Panc1 (cell line): ENCODE data around the gene EBLN1. TPM values are rescaled to one million over a fixed set of nuclear protein-coding genes. Genes with fewer than 3 reads are reported as not detected.
"Not testable (repeated sequence)": the region's sequence is repeated elsewhere in the genome, so short reads cannot be mapped to it uniquely, and the experiment has no call there.

ENCODE experiments used
- ATAC-seq: fragments of 200-7000 bp; cut with Tn5 transposase; 2 replicates; pipeline ENCODE4 v1.9.1; 2020; ENCODE audit warnings: mild to moderate bottlenecking, moderate library complexity
- BruUV-seq: library from RNA; stranded (reverse); fragments of 400-500 nt; replicated peaks from 2 replicates; lab custom pipeline; 2021; lab: Mats Ljungman, UMichigan
- CTCF ChIA-PET: fragments of 300-600 bp; sonication (Branson Sonifier 250); formaldehyde crosslinking; loops from one replicate; lab custom pipeline; 2022; ENCODE audit warnings: antibody characterized with exemption; lab: Charles Lee
- POLR2A ChIA-PET: fragments of 300-600 bp; sonication (Branson Sonifier 250); formaldehyde crosslinking; loops from one replicate; lab custom pipeline; 2022; ENCODE audit warnings: antibody characterized with exemption; lab: Charles Lee
- DNase-seq: peaks from one replicate; pipeline ENCODE4 v3.0.0-alpha.2; 2010; ENCODE audit warnings: low read depth, low spot score
- H3K27ac ChIP-seq: 2 replicates; pipeline ENCODE4 v1.5.1; 2011; ENCODE audit warnings: mild to moderate bottlenecking, low read length, inconsistent platforms
- H3K27me3 ChIP-seq: fragments of 200-500 bp; sonication (Bioruptor generic); 2 replicates; pipeline ENCODE4 v1.6.0; 2014; ENCODE audit warnings: low read length, inconsistent platforms; ENCODE audit not compliant: control insufficient read depth, insufficient read depth
- H3K36me3 ChIP-seq: fragments of 200-500 bp; sonication (Bioruptor generic); 2 replicates; pipeline ENCODE4 v1.5.1; 2014; ENCODE audit warnings: inconsistent platforms, mild to moderate bottlenecking, low read length, moderate library complexity; ENCODE audit not compliant: control insufficient read depth, insufficient read depth
- H3K4me1 ChIP-seq: 2 replicates; pipeline ENCODE4 v1.5.1; 2011; ENCODE audit warnings: inconsistent platforms, mild to moderate bottlenecking, low read length, moderate library complexity; ENCODE audit not compliant: control insufficient read depth, insufficient read depth
- H3K4me3 ChIP-seq, 2 experiments: 2 replicates each; pipeline ENCODE4 v1.5.1; 2011 to 2012; ENCODE audit warnings: low read depth in 2 of 2, low read length in 2 of 2, mild to moderate bottlenecking in 2 of 2, inconsistent platforms in 1 of 2, moderate library complexity in 1 of 2
- H3K9me3 ChIP-seq: fragments of 200-500 bp; sonication (Bioruptor generic); 2 replicates; pipeline ENCODE4 v1.5.1; 2014; ENCODE audit warnings: low read depth, mild to moderate bottlenecking, inconsistent platforms, low read length, moderate library complexity; ENCODE audit not compliant: control insufficient read depth, insufficient read depth
- CTCF ChIP-seq: fragments of 450-650 bp; IDR thresholded peaks from 2 replicates; pipeline ENCODE4 v1.5.1; 2017; ENCODE audit warnings: mild to moderate bottlenecking
- POLR2AphosphoS5 ChIP-seq: IDR thresholded peaks from 2 replicates; pipeline ENCODE4 v1.6.1; 2012; ENCODE audit warnings: mild to moderate bottlenecking, low read depth, low read length, moderate library complexity
- REST ChIP-seq, 2 experiments: IDR thresholded peaks; 2 replicates each; pipeline ENCODE4 v1.6.1; 2011 to 2012; ENCODE audit warnings: low read depth in 2 of 2, control low read depth in 1 of 2, low read length in 1 of 2, mild to moderate bottlenecking in 1 of 2, moderate library complexity in 1 of 2; ENCODE audit not compliant: insufficient read depth in 1 of 2
- SIN3A ChIP-seq: IDR thresholded peaks from 2 replicates; pipeline ENCODE4 v1.6.1; 2012; ENCODE audit warnings: low read depth, mild to moderate bottlenecking, low read length, moderate library complexity, borderline replicate concordance; ENCODE audit not compliant: insufficient read depth
- TCF7L2 ChIP-seq: IDR thresholded peaks from 2 replicates; pipeline ENCODE4 v1.6.1; 2011; ENCODE audit warnings: mild to moderate bottlenecking, low read depth, low read length, inconsistent platforms
- in situ Hi-C: cut with HindIII; loops from 2 replicates; pipeline ENCODE4 v1.10.0; 2016; ENCODE audit warnings: low sequenced_read_pairs, low pct_unique_long_range_greater_than_20kb
- intact Hi-C: fragments of 100-400 bp; cut with micrococcal nuclease; formaldehyde crosslinking; loops from one replicate; pipeline ENCODE4 v1.10.0; 2022; ENCODE audit not compliant: unreplicated experiment
- total RNA-seq: library from RNA; stranded (reverse); gene quantifications from one replicate; pipeline ENCODE4 v1.2.1, GENCODE V29; 2021; ENCODE audit not compliant: unreplicated experiment

EBLN1 gene
- total RNA-seq, 1 experiment from 2014 or later, result not detected

- Histone ChIP-seq H3K9me3 (no peaks in the 10 kb centered on the region), H3K4me1 (no peaks in the 10 kb centered on the region), H3K27me3 (no peaks in the 10 kb centered on the region), H3K36me3 (no peaks in the 10 kb centered on the region), H3K27ac (no peak overlapping the region), H3K4me3 (no peak overlapping the region)
- ChIA-PET CTCF (no interaction called here), POLR2A (no interaction called here)
- ATAC-seq, result no peak
- TF ChIP-seq REST (IDR thresholded peaks at IDR 0.05; ENCODE audit: insufficient read depth in 1 of 2, low read depth in 2 of 2, low read length in 1 of 2), result no peak
- peak; percentile 24; the same call in 1 of the 2 replicates for TF ChIP-seq CTCF
- no TSS peak for BruUV-seq
- no peak for DNase-seq
- in situ Hi-C loops (no loop called here), intact Hi-C loops (no loop called here)
These were observed 633 bp upstream of the EBLN1 start for GRCh38 chr10:22218448-22218847.

- H3K36me3 ChIP-seq, ATAC-seq, H3K9me3 ChIP-seq, CTCF ChIA-PET, H3K27me3 ChIP-seq, BruUV-seq, H3K4me3 ChIP-seq, POLR2A ChIA-PET, intact Hi-C loops, in situ Hi-C loops, H3K4me1 ChIP-seq, DNase-seq, H3K27ac ChIP-seq: not testable (repeated sequence)
These were observed 731 bp downstream of the EBLN1 start for GRCh38 chr10:22217084-22217483.

- TF ChIP-seq SIN3A (no peak), REST (IDR thresholded peaks at IDR 0.05; ENCODE audit: insufficient read depth in 1 of 2, low read depth in 2 of 2, low read length in 1 of 2) (no peak), POLR2AphosphoS5 (no peak), TCF7L2 (no peak), CTCF (no peak)
- POLR2A ChIA-PET, result no interaction called here
- Histone ChIP-seq H3K4me3 (no peak overlapping the region), H3K27me3 (no peaks in the 10 kb centered on the region), H3K36me3 (no peaks in the 10 kb centered on the region), H3K4me1 (no peaks in the 10 kb centered on the region), H3K27ac (no peak overlapping the region), H3K9me3 (no peaks in the 10 kb centered on the region)
- ATAC-seq (no peak), DNase-seq (no peak)
- intact Hi-C loops, result no loop called here
- in situ Hi-C loops, result no loop called here
- BruUV-seq, result no TSS peak
- CTCF ChIA-PET, result no interaction called here
These were observed 7.5 kb downstream of the EBLN1 start for GRCh38 chr10:22210267-22210666.
